HepG2 (cell line): Measurements from ENCODE around the gene DIPK1B. TPM values are rescaled to one million over a fixed set of nuclear protein-coding genes. Genes with fewer than 3 reads are reported as not detected.
A peak's percentile ranks its signal among the peaks of the same experiment; 100 is the strongest.

ENCODE experiments used
- ATAC-seq: fragments of 200-7000 bp; cut with Tn5 transposase; 3 replicates; pipeline ENCODE4 v1.9.1; 2020; ENCODE audit warnings: mild to moderate bottlenecking, moderate library complexity
- BruUV-seq: library from RNA; stranded (reverse); fragments of 400-500 nt; replicated peaks from 2 replicates; lab custom pipeline; 2021; lab: Mats Ljungman, UMichigan
- CTCF ChIA-PET: fragments of 300-600 bp; formaldehyde crosslinking; extraction: SDS; loops from one replicate; lab custom pipeline; 2021; ENCODE audit warnings: low total read pairs, inconsistent platforms, low intra/inter-chr PET ratio; lab: Yijun Ruan, JAX
- POLR2A ChIA-PET: fragments of 350-600 bp; sonication (Branson Sonifier 250); formaldehyde crosslinking; loops from one replicate; lab custom pipeline; 2020; ENCODE audit warnings: antibody characterized with exemption, inconsistent platforms; lab: Yijun Ruan, JAX
- DNase-seq: peaks from one replicate; pipeline ENCODE4 v3.0.0-alpha.2; 2015; ENCODE audit warnings: low spot score
- FAIRE-seq: peaks from 3 replicates; lab custom pipeline; 2011; peaks lifted over from hg19 to GRCh38; lab: Jason Lieb, UNC
- H2AFZ ChIP-seq: one replicate; pipeline ENCODE4 v1.6.1; 2011; ENCODE audit warnings: low read length, inconsistent platforms
- H3K27ac ChIP-seq: fragments of 300-600 bp; 3 replicates; pipeline ENCODE4 v1.8.0; 2011; ENCODE audit warnings: mixed run types, mild to moderate bottlenecking, mixed read lengths, low read length, inconsistent platforms; ENCODE audit not compliant: insufficient read depth; ENCODE audit errors: extremely low read length
- H3K27me3 ChIP-seq, 2 experiments: fragments of 200-600 bp in 1 of 2; 2 replicates in 1 of 2; 3 replicates in 1 of 2; pipeline versions ENCODE4 v1.6.0 to v1.8.0; 2011; ENCODE audit warnings: low read length in 2 of 2, mild to moderate bottlenecking in 2 of 2, moderate library complexity in 2 of 2, inconsistent platforms in 1 of 2; ENCODE audit not compliant: insufficient read depth in 2 of 2, control insufficient read depth in 1 of 2
- H3K36me3 ChIP-seq, 2 experiments: fragments of 200-600 bp in 1 of 2; replicated peaks in 1 of 2; 2 replicates in 1 of 2; 3 replicates in 1 of 2; pipeline versions ENCODE4 v1.5.1 to v1.8.0; 2011; ENCODE audit warnings: low read length in 2 of 2, inconsistent platforms in 1 of 2; ENCODE audit not compliant: insufficient read depth in 2 of 2, control insufficient read depth in 1 of 2
- H3K4me1 ChIP-seq: 2 replicates; pipeline ENCODE4 v1.5.1; 2012; ENCODE audit warnings: low read length, inconsistent platforms; ENCODE audit not compliant: insufficient read depth
- H3K4me2 ChIP-seq: 2 replicates; pipeline ENCODE4 v1.6.0; 2011; ENCODE audit warnings: low read depth, low read length, inconsistent platforms
- H3K4me3 ChIP-seq, 3 experiments: fragments of 200-600 bp in 1 of 3; sonication (generic), shearing (Covaris generic) in 1 of 3; replicated peaks in 1 of 3; 2 replicates each; pipeline ENCODE4 v1.5.1; 2011 to 2016; ENCODE audit warnings: low read length in 3 of 3, inconsistent platforms in 2 of 3, low read depth in 2 of 3, mild to moderate bottlenecking in 2 of 3, control low read depth in 1 of 3, mixed read lengths in 1 of 3; ENCODE audit not compliant: insufficient read depth in 1 of 3
- H3K79me2 ChIP-seq: one replicate; pipeline ENCODE4 v1.6.1; 2011; ENCODE audit warnings: low read length, inconsistent platforms; ENCODE audit not compliant: insufficient read depth
- H3K9ac ChIP-seq: 2 replicates; pipeline ENCODE4 v1.6.0; 2011; ENCODE audit warnings: mild to moderate bottlenecking, low read depth, low read length, inconsistent platforms; ENCODE audit not compliant: insufficient read depth
- H3K9me3 ChIP-seq: 2 replicates; pipeline ENCODE4 v1.5.1; 2012; ENCODE audit warnings: mild to moderate bottlenecking, low read length
- H4K20me1 ChIP-seq: 2 replicates; pipeline ENCODE4 v1.6.0; 2011; ENCODE audit warnings: inconsistent platforms, mild to moderate bottlenecking, low read length, moderate library complexity; ENCODE audit not compliant: insufficient read depth
- JDP2 ChIP-seq: sonication (generic); formaldehyde crosslinking; IDR thresholded peaks from 2 replicates; pipeline ENCODE4 v1.8.1; 2022; ENCODE audit warnings: missing genetic modification reagents, borderline replicate concordance
- KDM4B ChIP-seq: sonication (generic); formaldehyde crosslinking; IDR thresholded peaks from 2 replicates; pipeline ENCODE4 v1.4.0; 2020; ENCODE audit warnings: missing genetic modification reagents
- KLF15 ChIP-seq: sonication (generic); formaldehyde crosslinking; IDR thresholded peaks from 2 replicates; pipeline ENCODE4 v1.8.1; 2023; ENCODE audit warnings: borderline replicate concordance, mild to moderate bottlenecking, inconsistent platforms, missing genetic modification reagents, mixed read lengths
- MIXL1 ChIP-seq: IDR thresholded peaks from 2 replicates; pipeline ENCODE4 v1.6.1; 2016
- NCOA1 ChIP-seq: sonication (generic); formaldehyde crosslinking; IDR thresholded peaks from 2 replicates; pipeline ENCODE4 v1.9.0; 2021; ENCODE audit warnings: missing genetic modification reagents
- ZNF234 ChIP-seq: sonication (generic); formaldehyde crosslinking; conservative IDR thresholded peaks from 2 replicates; pipeline ENCODE4 v1.5.1; 2020; ENCODE audit warnings: mild to moderate bottlenecking, missing genetic modification reagents
- ZNF263 ChIP-seq: sonication (generic); formaldehyde crosslinking; IDR thresholded peaks from 2 replicates; pipeline ENCODE4 v1.4.0; 2020; ENCODE audit warnings: missing genetic modification reagents
- ZNF337 ChIP-seq: sonication (generic); formaldehyde crosslinking; IDR thresholded peaks from 2 replicates; pipeline ENCODE4 v1.5.1; 2020; ENCODE audit warnings: missing genetic modification reagents, low read depth, mild to moderate bottlenecking, borderline replicate concordance
- WGBS: methylation state at CpG from one replicate; pipeline ENCODE4 v1.1.6; 2017; ENCODE audit warnings: low lambda C conversion rate; 5-methylcytosine and 5-hydroxymethylcytosine counted together
- in situ Hi-C: cut with HindIII; loops from 2 replicates; pipeline ENCODE4 v1.10.0; 2017; ENCODE audit warnings: low pct_unique_long_range_greater_than_20kb; ENCODE audit not compliant: extremely low pct_ligation_motif_present
- intact Hi-C: fragments of 100-400 bp; cut with micrococcal nuclease; formaldehyde crosslinking; loops from one replicate; pipeline ENCODE4 v1.10.0; 2022; ENCODE audit not compliant: unreplicated experiment
- polyA plus RNA-seq, 8 experiments: library from polyadenylated mRNA; depleted of rRNA in 3 of 8; stranded (reverse) in 7 of 8; unstranded in 1 of 8; fragments of >200 nt; fragmentation: Illumina TruSeq in 4 of 8; extraction: Trizol in 4 of 8; gene quantifications; 2 replicates each; pipeline versions ENCODE4 v1.2.1 to v1.2.3, GENCODE V29; 2011 to 2016; ENCODE audit warnings: low read depth in 4 of 8, missing spikeins in 1 of 8, mixed read lengths in 1 of 8; ENCODE audit not compliant: insufficient read depth in 1 of 8
- total RNA-seq, 5 experiments: library from RNA; depleted of rRNA; stranded (reverse); fragments of >200 nt; fragmentation: Illumina TruSeq; extraction: Trizol; gene quantifications; 2 replicates each; pipeline ENCODE4 v1.2.3, GENCODE V29; 2016; ENCODE audit warnings: low read depth in 1 of 5
- TF ChIP-seq, protein P1 (sequence below): fragments of 450-650 bp; IDR thresholded peaks from 2 replicates; pipeline ENCODE4 v1.6.1; 2016
- TF ChIP-seq, protein P2 (sequence below): sonication (generic); formaldehyde crosslinking; conservative IDR thresholded peaks from 2 replicates; pipeline ENCODE4 v1.4.0; 2020; ENCODE audit warnings: missing genetic modification reagents
- TF ChIP-seq, protein P3 (sequence below): sonication (generic); formaldehyde crosslinking; conservative IDR thresholded peaks from 2 replicates; pipeline ENCODE4 v1.5.0; 2020; ENCODE audit warnings: missing genetic modification reagents
- TF ChIP-seq, protein P4 (sequence below): sonication (generic); formaldehyde crosslinking; IDR thresholded peaks from 2 replicates; pipeline ENCODE4 v1.4.0; 2020; ENCODE audit warnings: missing genetic modification reagents, mild to moderate bottlenecking, borderline replicate concordance
- TF ChIP-seq, protein P5 (sequence below): sonication (generic); formaldehyde crosslinking; IDR thresholded peaks from 2 replicates; pipeline ENCODE4 v1.4.0; 2020; ENCODE audit warnings: missing genetic modification reagents

The DIPK1B gene
- total and polyA plus RNA-seq, 2 of the 13 experiments (the other 11 are each of a cell fraction or from before 2014, with no cell fraction given) = 0.18 to 3.9 TPM

DNA sequence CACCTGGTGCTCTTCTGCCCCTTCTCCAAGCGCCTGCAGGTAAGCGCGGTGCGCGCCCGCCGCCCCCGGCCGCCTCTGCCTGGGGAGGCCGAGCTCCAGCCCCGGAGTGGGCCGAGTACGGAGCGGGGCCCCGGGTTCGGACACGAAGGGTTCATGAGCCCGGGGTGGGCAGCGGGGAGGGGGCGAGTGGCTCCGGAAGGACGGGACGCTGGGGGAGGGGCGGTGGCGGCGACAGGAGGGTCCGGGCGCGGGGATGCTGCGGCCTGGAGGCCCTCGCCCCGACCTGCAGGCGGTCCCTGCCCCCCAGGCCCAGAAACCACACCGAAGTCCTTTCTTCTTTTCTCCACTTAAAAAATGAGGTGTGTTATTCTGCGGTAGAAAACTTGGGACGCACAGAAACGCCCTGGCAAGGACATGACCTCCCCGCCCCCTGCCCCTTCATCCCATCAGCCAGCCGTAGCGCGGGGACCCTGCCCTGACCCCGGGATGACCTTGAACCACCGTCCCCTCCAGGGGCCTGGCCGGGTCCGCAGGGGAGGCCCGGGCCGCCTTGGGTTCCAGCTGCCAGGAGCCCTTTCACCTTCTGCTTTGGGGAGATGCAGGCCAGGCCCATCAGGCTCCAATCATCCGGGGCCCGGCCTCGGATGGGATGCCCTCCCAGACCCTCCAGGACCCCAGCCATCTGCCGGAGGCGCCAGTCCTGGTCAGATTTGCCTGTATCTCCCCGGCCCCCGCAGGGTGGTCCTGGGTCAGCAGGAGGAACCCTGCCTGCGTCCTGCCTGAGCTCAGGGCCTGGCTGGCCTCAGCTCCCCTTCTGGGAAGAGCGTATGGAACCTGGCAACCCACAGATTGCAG, 545 bp downstream of the DIPK1B start (continued):
- TF ChIP-seq ZNF337 (CRISPR knock-in tag) (no peak), ZNF234 (CRISPR knock-in tag) (no peak)

DNA sequence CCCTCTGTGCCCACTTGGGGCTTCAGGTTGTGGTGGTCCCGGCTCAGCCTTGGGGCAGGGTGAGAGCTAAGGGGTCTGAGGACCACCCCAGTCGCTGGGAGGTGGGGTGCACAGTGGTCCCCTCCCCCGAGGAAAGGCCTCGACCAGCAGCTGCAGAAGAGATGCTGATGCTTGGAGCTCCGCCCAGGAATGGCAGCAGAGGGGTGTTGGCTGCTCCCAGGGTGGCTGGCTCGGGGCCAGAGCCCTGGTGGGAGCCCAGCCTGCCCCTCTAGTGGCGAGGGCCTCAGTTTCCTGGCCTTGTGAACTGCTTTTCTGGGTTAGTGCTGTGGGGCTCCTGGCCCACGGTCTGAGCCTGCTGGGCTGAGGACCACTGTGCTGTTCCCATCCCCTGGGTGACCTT, 1.2 kb downstream of the DIPK1B start:
- ATAC-seq (no peak), DNase-seq (no peak), FAIRE-seq (no peak)
- no CpG with 5 or more reads among the region's 8 CpGs for WGBS
- Histone ChIP-seq H3K4me1 (peaks cover 22% of the 10 kb centered on the region), H2AFZ (no peak overlapping the region), H3K9ac (no peak overlapping the region), H3K36me3 (no peaks in the 10 kb centered on the region), H3K4me3 (peak overlapping the region in 2 of 3 experiments; percentile 54 to 66; a peak in 2 of 6 replicates), H3K79me2 (no peaks in the 10 kb centered on the region), H4K20me1 (no peaks in the 10 kb centered on the region), H3K27ac (no peak overlapping the region), H3K27me3 (peaks cover 4 to 36% of the 10 kb centered on the region in 2 experiments; a peak in 3 of 5 replicates), H3K4me2 (peak overlapping the region; percentile 65), H3K9me3 (no peaks in the 10 kb centered on the region)
- in situ Hi-C loops = no loop called here
- intact Hi-C loops = no loop called here
- ChIA-PET CTCF (no interaction called here), POLR2A (interaction anchor here (0.6 to 3.8 kb wide), 2 partner anchors 15 to 806 kb away, joined by 5 to 17 read pairs; partner anchors contain the start of gene CAMSAP1)
- no TSS peak for BruUV-seq
- no peak for TF ChIP-seq JDP2
- TF ChIP-seq, protein P1, sequence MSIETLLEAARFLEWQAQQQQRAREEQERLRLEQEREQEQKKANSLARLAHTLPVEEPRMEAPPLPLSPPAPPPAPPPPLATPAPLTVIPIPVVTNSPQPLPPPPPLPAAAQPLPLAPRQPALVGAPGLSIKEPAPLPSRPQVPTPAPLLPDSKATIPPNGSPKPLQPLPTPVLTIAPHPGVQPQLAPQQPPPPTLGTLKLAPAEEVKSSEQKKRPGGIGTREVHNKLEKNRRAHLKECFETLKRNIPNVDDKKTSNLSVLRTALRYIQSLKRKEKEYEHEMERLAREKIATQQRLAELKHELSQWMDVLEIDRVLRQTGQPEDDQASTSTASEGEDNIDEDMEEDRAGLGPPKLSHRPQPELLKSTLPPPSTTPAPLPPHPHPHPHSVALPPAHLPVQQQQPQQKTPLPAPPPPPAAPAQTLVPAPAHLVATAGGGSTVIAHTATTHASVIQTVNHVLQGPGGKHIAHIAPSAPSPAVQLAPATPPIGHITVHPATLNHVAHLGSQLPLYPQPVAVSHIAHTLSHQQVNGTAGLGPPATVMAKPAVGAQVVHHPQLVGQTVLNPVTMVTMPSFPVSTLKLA = no peak
- no peak for TF ChIP-seq NCOA1 (CRISPR knock-in tag)
- TF ChIP-seq KLF15 (CRISPR knock-in tag) = no peak
- TF ChIP-seq MIXL1 = no peak
- TF ChIP-seq, protein P2, sequence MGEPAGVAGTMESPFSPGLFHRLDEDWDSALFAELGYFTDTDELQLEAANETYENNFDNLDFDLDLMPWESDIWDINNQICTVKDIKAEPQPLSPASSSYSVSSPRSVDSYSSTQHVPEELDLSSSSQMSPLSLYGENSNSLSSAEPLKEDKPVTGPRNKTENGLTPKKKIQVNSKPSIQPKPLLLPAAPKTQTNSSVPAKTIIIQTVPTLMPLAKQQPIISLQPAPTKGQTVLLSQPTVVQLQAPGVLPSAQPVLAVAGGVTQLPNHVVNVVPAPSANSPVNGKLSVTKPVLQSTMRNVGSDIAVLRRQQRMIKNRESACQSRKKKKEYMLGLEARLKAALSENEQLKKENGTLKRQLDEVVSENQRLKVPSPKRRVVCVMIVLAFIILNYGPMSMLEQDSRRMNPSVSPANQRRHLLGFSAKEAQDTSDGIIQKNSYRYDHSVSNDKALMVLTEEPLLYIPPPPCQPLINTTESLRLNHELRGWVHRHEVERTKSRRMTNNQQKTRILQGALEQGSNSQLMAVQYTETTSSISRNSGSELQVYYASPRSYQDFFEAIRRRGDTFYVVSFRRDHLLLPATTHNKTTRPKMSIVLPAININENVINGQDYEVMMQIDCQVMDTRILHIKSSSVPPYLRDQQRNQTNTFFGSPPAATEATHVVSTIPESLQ (CRISPR knock-in tag) = no peak
- TF ChIP-seq, protein P3, sequence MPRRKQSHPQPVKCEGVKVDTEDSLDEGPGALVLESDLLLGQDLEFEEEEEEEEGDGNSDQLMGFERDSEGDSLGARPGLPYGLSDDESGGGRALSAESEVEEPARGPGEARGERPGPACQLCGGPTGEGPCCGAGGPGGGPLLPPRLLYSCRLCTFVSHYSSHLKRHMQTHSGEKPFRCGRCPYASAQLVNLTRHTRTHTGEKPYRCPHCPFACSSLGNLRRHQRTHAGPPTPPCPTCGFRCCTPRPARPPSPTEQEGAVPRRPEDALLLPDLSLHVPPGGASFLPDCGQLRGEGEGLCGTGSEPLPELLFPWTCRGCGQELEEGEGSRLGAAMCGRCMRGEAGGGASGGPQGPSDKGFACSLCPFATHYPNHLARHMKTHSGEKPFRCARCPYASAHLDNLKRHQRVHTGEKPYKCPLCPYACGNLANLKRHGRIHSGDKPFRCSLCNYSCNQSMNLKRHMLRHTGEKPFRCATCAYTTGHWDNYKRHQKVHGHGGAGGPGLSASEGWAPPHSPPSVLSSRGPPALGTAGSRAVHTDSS (CRISPR knock-in tag) = no peak
- TF ChIP-seq, protein P4, sequence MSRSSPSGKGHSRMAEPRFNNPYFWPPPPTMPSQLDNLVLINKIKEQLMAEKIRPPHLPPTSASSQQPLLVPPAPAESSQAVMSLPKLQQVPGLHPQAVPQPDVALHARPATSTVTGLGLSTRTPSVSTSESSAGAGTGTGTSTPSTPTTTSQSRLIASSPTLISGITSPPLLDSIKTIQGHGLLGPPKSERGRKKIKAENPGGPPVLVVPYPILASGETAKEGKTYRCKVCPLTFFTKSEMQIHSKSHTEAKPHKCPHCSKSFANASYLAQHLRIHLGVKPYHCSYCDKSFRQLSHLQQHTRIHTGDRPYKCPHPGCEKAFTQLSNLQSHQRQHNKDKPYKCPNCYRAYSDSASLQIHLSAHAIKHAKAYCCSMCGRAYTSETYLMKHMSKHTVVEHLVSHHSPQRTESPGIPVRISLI (CRISPR knock-in tag) = no peak
- TF ChIP-seq, protein P5, sequence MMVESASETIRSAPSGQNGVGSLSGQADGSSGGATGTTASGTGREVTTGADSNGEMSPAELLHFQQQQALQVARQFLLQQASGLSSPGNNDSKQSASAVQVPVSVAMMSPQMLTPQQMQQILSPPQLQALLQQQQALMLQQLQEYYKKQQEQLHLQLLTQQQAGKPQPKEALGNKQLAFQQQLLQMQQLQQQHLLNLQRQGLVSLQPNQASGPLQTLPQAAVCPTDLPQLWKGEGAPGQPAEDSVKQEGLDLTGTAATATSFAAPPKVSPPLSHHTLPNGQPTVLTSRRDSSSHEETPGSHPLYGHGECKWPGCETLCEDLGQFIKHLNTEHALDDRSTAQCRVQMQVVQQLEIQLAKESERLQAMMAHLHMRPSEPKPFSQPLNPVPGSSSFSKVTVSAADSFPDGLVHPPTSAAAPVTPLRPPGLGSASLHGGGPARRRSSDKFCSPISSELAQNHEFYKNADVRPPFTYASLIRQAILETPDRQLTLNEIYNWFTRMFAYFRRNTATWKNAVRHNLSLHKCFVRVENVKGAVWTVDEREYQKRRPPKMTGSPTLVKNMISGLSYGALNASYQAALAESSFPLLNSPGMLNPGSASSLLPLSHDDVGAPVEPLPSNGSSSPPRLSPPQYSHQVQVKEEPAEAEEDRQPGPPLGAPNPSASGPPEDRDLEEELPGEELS (CRISPR knock-in tag) = no peak
- no peak for TF ChIP-seq KDM4B (CRISPR knock-in tag)
- no peak for TF ChIP-seq ZNF263 (CRISPR knock-in tag)
